WERI-Rb-1 (cell line): Measurements from ENCODE around the gene ZNF236.

ENCODE experiments used
- DNase-seq: peaks from one replicate; pipeline ENCODE4 v3.0.0-alpha.2; 2020
- H3K27ac ChIP-seq: fragments of 250-450 bp; sonication (Bioruptor Pico); 2 replicates; pipeline ENCODE4 v1.5.1; 2020; ENCODE audit warnings: mild to moderate bottlenecking, moderate library complexity
- H3K27me3 ChIP-seq: fragments of 250-450 bp; sonication (Bioruptor Pico); 2 replicates; pipeline ENCODE4 v1.5.1; 2021; ENCODE audit warnings: mild to moderate bottlenecking, low read depth, moderate library complexity; ENCODE audit not compliant: insufficient read depth, severe bottlenecking
- H3K36me3 ChIP-seq: fragments of 250-450 bp; sonication (Bioruptor Pico); 2 replicates; pipeline ENCODE4 v1.5.1; 2020; ENCODE audit warnings: mild to moderate bottlenecking, moderate library complexity
- H3K4me3 ChIP-seq: 2 replicates; pipeline ENCODE4 v1.5.1; 2011; ENCODE audit warnings: low read depth, mild to moderate bottlenecking, control low read depth, low read length
- H3K9me3 ChIP-seq: fragments of 250-450 bp; sonication (Bioruptor Pico); 2 replicates; pipeline ENCODE4 v1.5.1; 2021; ENCODE audit warnings: mild to moderate bottlenecking, moderate library complexity; ENCODE audit not compliant: severe bottlenecking
- TF ChIP-seq, protein P1 (sequence below): IDR thresholded peaks from 2 replicates; pipeline ENCODE4 v1.5.1; 2011; ENCODE audit warnings: low read depth, mild to moderate bottlenecking, control low read depth, inconsistent platforms, low read length

ZNF236 gene

DNA sequence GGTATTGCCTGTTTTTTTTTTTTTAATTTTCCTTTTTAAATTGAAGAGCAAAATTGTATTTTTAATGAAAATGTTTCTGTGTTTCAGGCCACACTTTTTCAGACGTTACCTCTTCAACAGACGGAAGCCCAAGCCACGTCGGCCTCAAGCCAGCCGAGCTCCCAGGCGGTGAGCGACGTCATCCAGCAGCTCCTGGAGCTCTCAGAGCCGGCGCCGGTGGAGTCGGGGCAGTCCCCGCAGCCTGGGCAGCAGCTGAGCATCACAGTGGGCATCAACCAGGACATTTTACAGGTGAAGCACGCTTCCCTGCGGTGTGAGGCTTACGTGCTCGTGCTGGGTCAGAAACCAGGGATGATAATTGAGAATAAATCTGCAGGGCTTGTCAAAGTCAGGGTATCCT, 57.7 kb downstream of the ZNF236 start:
- TF ChIP-seq, protein P1, sequence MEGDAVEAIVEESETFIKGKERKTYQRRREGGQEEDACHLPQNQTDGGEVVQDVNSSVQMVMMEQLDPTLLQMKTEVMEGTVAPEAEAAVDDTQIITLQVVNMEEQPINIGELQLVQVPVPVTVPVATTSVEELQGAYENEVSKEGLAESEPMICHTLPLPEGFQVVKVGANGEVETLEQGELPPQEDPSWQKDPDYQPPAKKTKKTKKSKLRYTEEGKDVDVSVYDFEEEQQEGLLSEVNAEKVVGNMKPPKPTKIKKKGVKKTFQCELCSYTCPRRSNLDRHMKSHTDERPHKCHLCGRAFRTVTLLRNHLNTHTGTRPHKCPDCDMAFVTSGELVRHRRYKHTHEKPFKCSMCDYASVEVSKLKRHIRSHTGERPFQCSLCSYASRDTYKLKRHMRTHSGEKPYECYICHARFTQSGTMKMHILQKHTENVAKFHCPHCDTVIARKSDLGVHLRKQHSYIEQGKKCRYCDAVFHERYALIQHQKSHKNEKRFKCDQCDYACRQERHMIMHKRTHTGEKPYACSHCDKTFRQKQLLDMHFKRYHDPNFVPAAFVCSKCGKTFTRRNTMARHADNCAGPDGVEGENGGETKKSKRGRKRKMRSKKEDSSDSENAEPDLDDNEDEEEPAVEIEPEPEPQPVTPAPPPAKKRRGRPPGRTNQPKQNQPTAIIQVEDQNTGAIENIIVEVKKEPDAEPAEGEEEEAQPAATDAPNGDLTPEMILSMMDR: no peak
- no peak overlapping the region for H3K4me3 ChIP-seq
- H3K9me3 ChIP-seq: no peaks in the 10 kb centered on the region
- H3K27me3 ChIP-seq: no peaks in the 10 kb centered on the region
- H3K36me3 ChIP-seq: peaks cover 44% of the 10 kb centered on the region
- H3K27ac ChIP-seq: no peak overlapping the region
- DNase-seq: no peak

DNA sequence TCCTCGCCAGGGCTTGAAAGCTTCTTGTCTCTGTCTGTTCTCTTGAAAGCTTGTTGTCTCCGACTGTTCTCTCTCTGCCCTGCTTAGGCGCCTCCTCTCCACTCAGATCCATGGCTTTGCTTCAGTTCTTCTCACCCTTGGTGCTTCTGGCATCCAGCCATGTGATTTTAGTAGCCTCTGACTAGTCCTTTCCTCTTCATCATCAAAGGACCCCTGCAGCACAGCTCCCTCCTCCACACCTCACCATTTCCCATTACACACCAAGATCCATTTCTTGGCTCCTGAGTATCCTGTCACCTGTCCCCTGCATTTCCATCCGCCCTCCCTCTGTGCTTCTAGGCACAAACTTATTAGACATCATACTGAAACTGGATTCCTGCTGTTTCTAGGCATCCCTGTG, 59.4 kb downstream of the ZNF236 start:
- DNase-seq: no peak
- no peak overlapping the region for H3K27ac ChIP-seq
- peaks cover 51% of the 10 kb centered on the region for H3K36me3 ChIP-seq
- no peaks in the 10 kb centered on the region for H3K27me3 ChIP-seq
- H3K9me3 ChIP-seq: no peaks in the 10 kb centered on the region
- TF ChIP-seq, protein P1: no peak
- no peak overlapping the region for H3K4me3 ChIP-seq

DNA sequence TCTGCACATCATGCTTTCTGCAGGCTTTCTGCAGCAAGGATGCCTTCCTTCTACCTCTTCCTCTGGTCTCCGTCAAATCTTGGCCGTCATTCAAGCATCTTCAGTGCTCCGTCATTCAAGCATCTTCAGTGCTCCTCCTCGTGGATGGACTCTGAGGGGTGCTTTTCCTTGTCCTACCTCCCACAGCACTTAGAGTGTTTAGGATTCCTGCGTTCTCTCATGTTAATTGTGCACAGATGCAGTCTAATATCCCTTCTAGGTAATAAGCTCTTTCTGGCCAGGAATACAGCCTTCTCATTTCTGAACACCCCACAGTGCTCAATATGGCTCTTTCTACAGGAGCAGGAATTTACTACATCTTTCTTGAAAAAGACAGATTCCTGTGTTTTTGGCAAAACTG, 59.8 kb downstream of the ZNF236 start:
- H3K27ac ChIP-seq: no peak overlapping the region
- H3K27me3 ChIP-seq: no peaks in the 10 kb centered on the region
- DNase-seq: no peak
- TF ChIP-seq, protein P1: no peak
- H3K4me3 ChIP-seq: no peak overlapping the region
- H3K36me3 ChIP-seq: peaks cover 53% of the 10 kb centered on the region
- no peaks in the 10 kb centered on the region for H3K9me3 ChIP-seq

DNA sequence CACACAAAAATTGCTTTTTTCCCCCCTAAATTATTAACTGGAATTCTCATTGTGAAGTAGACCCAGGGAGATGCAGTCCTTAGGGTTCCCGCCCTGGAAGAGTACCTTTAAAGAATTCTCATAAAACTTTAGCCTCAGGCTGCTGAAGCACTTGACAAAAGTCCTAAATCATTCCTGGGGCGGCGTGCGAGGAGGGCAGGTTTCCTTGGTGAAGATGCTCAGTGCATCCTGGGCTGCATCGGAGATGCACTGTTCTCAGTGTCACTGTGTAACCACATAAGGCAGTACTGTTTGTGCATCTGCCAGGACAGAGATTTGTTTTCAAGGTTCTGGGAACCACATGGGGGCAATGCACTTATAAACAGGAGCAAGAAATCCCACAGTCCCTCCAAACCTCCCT, 62.6 kb downstream of the ZNF236 start:
- TF ChIP-seq, protein P1: no peak
- Histone ChIP-seq H3K27ac (no peak overlapping the region), H3K9me3 (no peaks in the 10 kb centered on the region), H3K27me3 (no peaks in the 10 kb centered on the region), H3K36me3 (peaks cover 69% of the 10 kb centered on the region), H3K4me3 (no peak overlapping the region)
- no peak for DNase-seq

DNA sequence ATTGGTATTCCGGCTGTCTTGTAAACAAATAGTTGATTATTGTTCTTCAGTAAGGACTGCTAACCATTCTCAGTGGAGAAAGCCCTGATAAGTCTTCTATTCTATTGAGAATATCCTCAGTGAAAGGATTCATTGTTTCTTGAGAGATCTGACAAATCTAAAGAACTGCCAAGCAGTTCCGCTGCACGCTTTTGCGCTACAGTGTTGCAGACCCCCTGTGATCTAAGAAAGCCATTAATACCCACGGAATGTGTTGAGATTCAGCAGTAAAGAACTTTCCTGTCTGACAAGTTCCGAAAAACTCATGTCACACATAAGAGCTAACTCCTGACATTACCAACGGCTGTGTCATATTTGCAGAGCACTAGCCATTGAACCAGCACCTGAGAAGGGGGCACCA, 63.8 kb downstream of the ZNF236 start:
- TF ChIP-seq, protein P1: no peak
- peaks cover 60% of the 10 kb centered on the region for H3K36me3 ChIP-seq
- no peaks in the 10 kb centered on the region for H3K9me3 ChIP-seq
- H3K27ac ChIP-seq: no peak overlapping the region
- H3K4me3 ChIP-seq: no peak overlapping the region
- no peak for DNase-seq
- H3K27me3 ChIP-seq: no peaks in the 10 kb centered on the region

DNA sequence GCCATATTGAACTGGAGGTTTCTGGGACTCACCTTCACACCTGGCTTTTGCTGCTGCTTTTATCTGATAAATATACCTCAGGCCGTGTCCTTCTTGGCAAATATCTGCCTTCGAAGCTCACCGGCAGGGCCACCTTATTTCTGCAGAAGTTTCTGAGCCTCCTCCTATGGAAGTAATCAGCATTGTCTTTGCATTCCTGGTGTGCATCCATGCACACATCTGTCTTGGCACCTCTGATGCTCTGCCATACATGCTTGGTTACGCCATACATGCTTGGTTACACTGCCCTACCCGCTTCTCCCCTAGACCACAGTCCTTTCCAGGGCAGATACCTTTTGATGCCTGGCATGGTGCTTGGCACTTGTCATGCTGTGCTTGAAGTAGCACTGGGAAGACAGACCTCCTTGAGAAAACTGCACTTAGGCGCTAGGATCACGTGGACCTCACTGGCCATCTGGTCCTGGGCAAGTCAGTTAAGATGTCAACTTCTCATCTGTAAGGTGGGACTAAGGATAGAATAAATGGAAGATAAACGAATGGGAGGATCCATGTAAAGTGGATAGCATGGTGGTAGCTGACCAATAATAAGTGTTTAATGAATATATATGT, 66.8 kb downstream of the ZNF236 start:
- Histone ChIP-seq H3K9me3 (no peaks in the 10 kb centered on the region), H3K36me3 (peaks cover 41% of the 10 kb centered on the region), H3K27me3 (no peaks in the 10 kb centered on the region), H3K4me3 (no peak overlapping the region), H3K27ac (no peak overlapping the region)
- TF ChIP-seq, protein P1: no peak
- no peak for DNase-seq
